B cell (primary cell): ENCODE measurements around the gene ELFN1. TPM values are rescaled to one million over a fixed set of nuclear protein-coding genes. Genes with fewer than 3 reads are reported as not detected.

Experiments
- ATAC-seq: fragments of 200-7000 bp; cut with Tn5 transposase; one replicate; pipeline ENCODE4 v1.10.0; 2021; ENCODE audit warnings: low read depth, mild to moderate bottlenecking, moderate number of reproducible peaks, moderate library complexity
- CTCF ChIA-PET: fragments of 350-600 bp; sonication (Branson Sonifier 250); formaldehyde crosslinking; loops from one replicate; lab custom pipeline; 2021; ENCODE audit warnings: antibody characterized with exemption, inconsistent platforms; lab: Charles Lee
- POLR2A ChIA-PET: fragments of 350-600 bp; sonication (Branson Sonifier 250); formaldehyde crosslinking; loops from one replicate; lab custom pipeline; 2021; ENCODE audit warnings: antibody characterized with exemption; lab: Charles Lee
- DNase-seq: peaks from one replicate; pipeline ENCODE4 v3.0.0; 2013
- H2AFZ ChIP-seq: 2 replicates; pipeline ENCODE4 v1.6.1; 2012; ENCODE audit warnings: mild to moderate bottlenecking, low read depth, low read length; ENCODE audit not compliant: insufficient read depth, poor library complexity, severe bottlenecking
- H3K27ac ChIP-seq, 2 donors: 1 replicate in 1 of 2; 2 replicates in 1 of 2; pipeline ENCODE4 v1.5.1; 2012 to 2013; ENCODE audit warnings: low read length in 2 of 2, mild to moderate bottlenecking in 2 of 2, moderate library complexity in 1 of 2
- H3K27me3 ChIP-seq, 4 experiments: fragments of 200-600 bp in 1 of 4; sonication (generic) in 1 of 4; replicated peaks in 1 of 4; 1 replicate in 2 of 4; 2 replicates in 2 of 4; pipeline versions ENCODE4 v1.6.1 to v1.7.0; 2013 to 2016; ENCODE audit warnings: low read length in 3 of 4, mild to moderate bottlenecking in 2 of 4, mixed read lengths in 1 of 4, moderate library complexity in 1 of 4; ENCODE audit not compliant: insufficient read depth in 4 of 4, control insufficient read depth in 3 of 4; ENCODE audit errors: control extremely low read depth in 1 of 4
- H3K36me3 ChIP-seq, 2 experiments: replicated peaks in 1 of 2; 1 replicate in 1 of 2; 2 replicates in 1 of 2; pipeline versions ENCODE4 v1.6.1 to v1.7.1; 2013; ENCODE audit warnings: low read length in 1 of 2; ENCODE audit not compliant: insufficient read depth in 2 of 2, control insufficient read depth in 1 of 2; ENCODE audit errors: control extremely low read depth in 1 of 2, extremely low read depth in 1 of 2
- H3K4me1 ChIP-seq, 2 donors: fragments of 200-600 bp in 1 of 2; sonication (generic) in 1 of 2; 1 replicate in 1 of 2; 2 replicates in 1 of 2; pipeline versions ENCODE4 v1.5.1 to v1.6.1; 2013 to 2017; ENCODE audit warnings: low read length in 2 of 2; ENCODE audit not compliant: control insufficient read depth in 2 of 2, insufficient read depth in 2 of 2
- H3K4me2 ChIP-seq: replicated peaks from 2 replicates; pipeline ENCODE3; 2012; ENCODE audit warnings: mild to moderate bottlenecking, low read depth, low read length; ENCODE audit not compliant: poor library complexity, severe bottlenecking
- H3K4me3 ChIP-seq, 5 experiments: fragments of 200-600 bp in 1 of 5; sonication (generic) in 1 of 5; 1 replicate in 3 of 5; 2 replicates in 2 of 5; pipeline versions ENCODE4 v1.5.1 to v1.7.0; 2011 to 2016; ENCODE audit warnings: low read length in 4 of 5, mild to moderate bottlenecking in 4 of 5, low read depth in 2 of 5, control low read depth in 1 of 5, moderate library complexity in 1 of 5; ENCODE audit not compliant: insufficient read depth in 1 of 5; ENCODE audit errors: control extremely low read depth in 1 of 5, extremely low read depth in 1 of 5
- H3K79me2 ChIP-seq: fragments of 200-600 bp; sonication (generic); one replicate; pipeline ENCODE4 v1.6.0; 2016; ENCODE audit warnings: low read length; ENCODE audit not compliant: control insufficient read depth, insufficient read depth
- H3K9ac ChIP-seq: fragments of 200-600 bp; sonication (generic); 2 replicates; pipeline ENCODE4 v1.6.1; 2017; ENCODE audit warnings: mild to moderate bottlenecking, low read length, moderate library complexity
- H3K9me3 ChIP-seq, 3 donors: one replicate each; pipeline versions ENCODE4 v1.6.1 to v1.7.1; 2013; ENCODE audit warnings: low read length in 2 of 3; ENCODE audit not compliant: control insufficient read depth in 2 of 3, insufficient read depth in 1 of 3; ENCODE audit errors: control extremely low read depth in 1 of 3
- H4K20me1 ChIP-seq: 2 replicates; pipeline ENCODE4 v1.6.0; 2012; ENCODE audit warnings: mild to moderate bottlenecking, low read length; ENCODE audit not compliant: insufficient read depth, control insufficient read depth, poor library complexity, severe bottlenecking
- H3K27ac Mint-ChIP-seq: one replicate; pipeline ENCODE4 v1.8.0; 2021; ENCODE audit warnings: mixed read lengths
- H3K27me3 Mint-ChIP-seq: one replicate; pipeline ENCODE4 v1.8.0; 2021; ENCODE audit warnings: mixed read lengths
- H3K4me1 Mint-ChIP-seq: one replicate; pipeline ENCODE4 v1.8.0; 2021; ENCODE audit warnings: mixed read lengths
- H3K4me3 Mint-ChIP-seq: one replicate; pipeline ENCODE4 v1.8.0; 2021; ENCODE audit warnings: mixed read lengths
- H3K9me3 Mint-ChIP-seq: one replicate; pipeline ENCODE4 v1.8.0; 2022; ENCODE audit warnings: mixed read lengths; ENCODE audit not compliant: insufficient read depth
- EZH2 ChIP-seq: IDR thresholded peaks from 2 replicates; pipeline ENCODE4 v1.6.1; 2012; ENCODE audit warnings: borderline replicate concordance, low read depth, mild to moderate bottlenecking, moderate library complexity, low read length; ENCODE audit not compliant: insufficient read depth, poor library complexity, severe bottlenecking
- WGBS: methylation state at CpG from one replicate; pipeline ENCODE4 v1.1.5; 2013; ENCODE audit warnings: missing lambda C conversion rate; ENCODE audit not compliant: insufficient coverage; 5-methylcytosine and 5-hydroxymethylcytosine counted together
- intact Hi-C: fragments of 100-400 bp; cut with micrococcal nuclease; formaldehyde crosslinking; loops from one replicate; pipeline ENCODE4 v1.10.0; 2022
- polyA plus RNA-seq: library from polyadenylated mRNA; depleted of rRNA; stranded (reverse); fragments of >200 nt; gene quantifications from 2 replicates; pipeline ENCODE4 v1.2.3, GENCODE V29; 2012
- total RNA-seq, 2 donors: library from RNA; stranded (reverse); fragments of 120-200 nt in 1 of 2; gene quantifications; 1 replicate in 1 of 2; 2 replicates in 1 of 2; pipeline versions ENCODE4 v1.2.3 to v1.2.4, GENCODE V29; 2013 to 2022
- TF ChIP-seq, protein P1 (sequence below): fragments of 200-600 bp; IDR thresholded peaks from one replicate; pipeline ENCODE4 v1.8.0; 2022; ENCODE audit warnings: antibody characterized with exemption, mild to moderate bottlenecking

Gene ELFN1
- total and polyA plus RNA-seq, 2 donors (not counting 1 experiment from before 2014, with no cell fraction given) = 0.12 TPM; not detected in 1

DNA sequence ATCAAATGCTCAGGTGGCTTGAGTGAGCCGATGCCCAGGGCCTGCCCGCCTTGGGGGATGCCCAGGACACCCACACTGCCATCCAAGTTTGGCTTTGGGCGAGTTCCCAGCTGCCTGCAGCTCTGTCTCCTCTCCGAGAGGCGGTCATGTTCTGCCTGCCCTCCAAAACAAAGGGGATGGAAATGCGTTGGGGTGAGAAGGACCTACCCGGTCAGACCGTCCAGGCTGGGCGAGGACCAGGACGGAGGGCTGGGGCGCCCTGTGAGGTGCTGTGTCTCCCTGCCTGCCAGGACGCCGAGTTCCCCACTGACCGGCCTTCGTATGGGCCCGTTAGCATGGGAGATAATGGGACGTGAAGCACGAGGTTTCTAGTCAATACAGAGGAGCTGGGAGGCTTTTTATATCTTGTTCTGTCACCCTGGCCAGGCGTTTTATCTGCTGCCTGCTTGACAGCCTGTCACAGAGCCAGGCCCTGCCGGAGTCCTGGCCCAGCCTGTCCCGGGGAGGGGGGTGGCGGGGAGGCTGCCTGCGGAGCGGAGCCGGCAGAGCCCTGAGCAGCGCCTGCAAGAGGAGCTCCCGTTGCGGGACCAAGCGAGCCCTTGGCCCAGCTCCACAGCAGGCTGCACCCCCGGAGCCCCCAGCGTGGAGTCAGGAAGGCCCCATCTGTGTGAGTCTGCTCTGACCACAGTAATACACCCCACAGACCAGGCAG is 22.0 kb upstream of the ELFN1 start:
- Mint-ChIP-seq H3K9me3 (no peaks in the 10 kb centered on the region), H3K27ac (no peak overlapping the region), H3K27me3 (peaks cover 29% of the 10 kb centered on the region), H3K4me3 (no peak overlapping the region), H3K4me1 (no peaks in the 10 kb centered on the region)
- Histone ChIP-seq H3K4me3 (no peak overlapping the region), H3K4me2 (no peak overlapping the region), H3K9me3 (no peaks in the 10 kb centered on the region), H4K20me1 (no peaks in the 10 kb centered on the region), H3K36me3 (no peaks in the 10 kb centered on the region), H2AFZ (no peak overlapping the region), H3K27ac (no peak overlapping the region), H3K27me3 (peaks cover 0 to 22% (median 2%) of the 10 kb centered on the region in 4 experiments), H3K79me2 (no peaks in the 10 kb centered on the region), H3K9ac (no peak overlapping the region), H3K4me1 (peaks cover 0 to 3% of the 10 kb centered on the region in 2 donors)
- POLR2A ChIA-PET = no interaction called here
- ATAC-seq (no peak), DNase-seq (no peak)
- intact Hi-C loops = no loop called here
- CTCF ChIA-PET = no interaction called here
- WGBS = 81% methylated on average over 30 of the region's 31 CpGs
- TF ChIP-seq EZH2 = no peak
- TF ChIP-seq, protein P1, sequence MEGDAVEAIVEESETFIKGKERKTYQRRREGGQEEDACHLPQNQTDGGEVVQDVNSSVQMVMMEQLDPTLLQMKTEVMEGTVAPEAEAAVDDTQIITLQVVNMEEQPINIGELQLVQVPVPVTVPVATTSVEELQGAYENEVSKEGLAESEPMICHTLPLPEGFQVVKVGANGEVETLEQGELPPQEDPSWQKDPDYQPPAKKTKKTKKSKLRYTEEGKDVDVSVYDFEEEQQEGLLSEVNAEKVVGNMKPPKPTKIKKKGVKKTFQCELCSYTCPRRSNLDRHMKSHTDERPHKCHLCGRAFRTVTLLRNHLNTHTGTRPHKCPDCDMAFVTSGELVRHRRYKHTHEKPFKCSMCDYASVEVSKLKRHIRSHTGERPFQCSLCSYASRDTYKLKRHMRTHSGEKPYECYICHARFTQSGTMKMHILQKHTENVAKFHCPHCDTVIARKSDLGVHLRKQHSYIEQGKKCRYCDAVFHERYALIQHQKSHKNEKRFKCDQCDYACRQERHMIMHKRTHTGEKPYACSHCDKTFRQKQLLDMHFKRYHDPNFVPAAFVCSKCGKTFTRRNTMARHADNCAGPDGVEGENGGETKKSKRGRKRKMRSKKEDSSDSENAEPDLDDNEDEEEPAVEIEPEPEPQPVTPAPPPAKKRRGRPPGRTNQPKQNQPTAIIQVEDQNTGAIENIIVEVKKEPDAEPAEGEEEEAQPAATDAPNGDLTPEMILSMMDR = no peak

DNA sequence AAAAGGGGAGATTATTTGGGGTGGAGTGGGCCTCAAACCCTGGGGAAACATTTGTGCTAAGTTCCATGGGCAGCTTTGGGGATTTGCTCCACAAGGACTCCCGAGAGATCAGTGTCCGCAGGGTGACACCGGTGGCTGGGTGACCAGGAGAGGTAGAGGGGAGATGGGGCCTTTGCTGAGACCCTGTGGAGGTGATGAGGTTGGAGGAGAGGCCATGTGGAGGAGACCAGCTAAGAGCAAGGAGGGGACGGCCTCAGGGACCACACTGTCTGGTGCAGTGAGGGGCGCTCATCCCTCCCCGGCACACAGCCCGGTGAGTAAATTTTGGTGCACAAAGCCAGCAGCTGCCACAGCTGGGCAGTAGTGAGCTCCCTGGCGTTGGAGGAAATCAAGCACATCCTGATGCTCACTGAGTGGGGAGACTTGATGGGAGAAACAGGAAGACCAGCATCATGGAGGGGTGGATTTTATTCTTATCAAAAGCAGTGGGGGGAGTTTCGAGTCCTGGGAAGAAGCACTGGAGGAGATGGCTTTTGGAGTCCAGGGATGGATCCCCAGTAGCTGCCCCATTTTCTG is 20.2 kb upstream of the ELFN1 start:
- no peaks in the 10 kb centered on the region for H3K4me1 Mint-ChIP-seq
- Histone ChIP-seq H2AFZ (no peak overlapping the region), H3K4me3 (no peak overlapping the region), H3K4me1 (peaks cover 0 to 3% of the 10 kb centered on the region in 2 donors), H3K27ac (no peak overlapping the region), H3K79me2 (no peaks in the 10 kb centered on the region), H3K27me3 (peaks cover 0 to 10% (median 2%) of the 10 kb centered on the region in 4 experiments), H4K20me1 (no peaks in the 10 kb centered on the region), H3K9ac (no peak overlapping the region), H3K4me2 (no peak overlapping the region), H3K9me3 (peaks cover 0 to 3% (median 0%) of the 10 kb centered on the region in 3 donors), H3K36me3 (no peaks in the 10 kb centered on the region)
- intact Hi-C loops = no loop called here
- no peak for TF ChIP-seq EZH2
- TF ChIP-seq, protein P1 = no peak
- H3K4me3 Mint-ChIP-seq = no peak overlapping the region
- CTCF ChIA-PET = no interaction called here
- no peaks in the 10 kb centered on the region for H3K9me3 Mint-ChIP-seq
- POLR2A ChIA-PET = no interaction called here
- H3K27me3 Mint-ChIP-seq = peaks cover 24% of the 10 kb centered on the region
- no peak for ATAC-seq
- no peak for DNase-seq
- H3K27ac Mint-ChIP-seq = no peak overlapping the region
- WGBS = 81% methylated on average over 9 of the region's 9 CpGs
